Activated T-cell treated with anti-CD3 and anti-CD28 coated beads, Interleukin-2, amount 50 U/mL, for 72 hours (primary cell): Measurements from ENCODE around the gene TOP2B. TPM values are rescaled to one million over a fixed set of nuclear protein-coding genes. Genes with fewer than 3 reads are reported as not detected.

Source experiments
- ATAC-seq, 2 donors: fragments of 150-1000 bp; cut with Tn5 transposase; replicated peaks in 1 of 2; 2 replicates each; pipeline ENCODE4 v1.10.0; 2021; ENCODE audit warnings: moderate library complexity in 2 of 2, mild to moderate bottlenecking in 1 of 2
- DNase-seq, 2 donors: peaks; one replicate each; pipeline ENCODE4 v3.0.0; 2021 to 2022; ENCODE audit warnings: mixed read lengths in 1 of 2
- H3K27ac Mint-ChIP-seq: one replicate; pipeline ENCODE4 v1.8.0; 2022; ENCODE audit warnings: mild to moderate bottlenecking, moderate library complexity, mixed read lengths
- H3K27me3 Mint-ChIP-seq: one replicate; pipeline ENCODE4 v1.8.0; 2022; ENCODE audit warnings: low read depth, mixed read lengths
- H3K36me3 Mint-ChIP-seq, 2 donors: one replicate each; pipeline ENCODE4 v1.8.0; 2022; ENCODE audit warnings: mixed read lengths in 2 of 2, mild to moderate bottlenecking in 1 of 2; ENCODE audit not compliant: insufficient read depth in 2 of 2
- H3K4me1 Mint-ChIP-seq: one replicate; pipeline ENCODE4 v1.8.0; 2022; ENCODE audit warnings: low read depth, mixed read lengths
- H3K4me3 Mint-ChIP-seq, 2 donors: one replicate each; pipeline ENCODE4 v1.8.0; 2022; ENCODE audit warnings: mild to moderate bottlenecking in 2 of 2, mixed read lengths in 2 of 2, moderate library complexity in 2 of 2
- H3K9me3 Mint-ChIP-seq, 2 donors: one replicate each; pipeline ENCODE4 v1.8.0; 2022; ENCODE audit warnings: mixed read lengths in 2 of 2
- total RNA-seq, 2 donors: library from RNA; stranded (reverse); gene quantifications; one replicate each; pipeline ENCODE4 v1.2.3, GENCODE V29; 2022

TOP2B gene
- 100 to 1,000 TPM; 140 to 151 TPM for total RNA-seq

GRCh38 chr3:25664812-25665314 lies at the start of gene TOP2B:
TSS of gene TOP2B (minus strand) at chr3:25664907. CDS start at chr3:25664297, 610 bp downstream.
- Mint-ChIP-seq H3K4me3 (peak within 1 kb of the TSS; percentile 83 to 94), H3K36me3 (peaks cover 8 to 13% of the 10 kb centered on the region in 2 donors), H3K9me3 (no peaks in the 10 kb centered on the region), H3K27ac (peak within 1 kb of the TSS; percentile 93), H3K27me3 (no peaks in the 10 kb centered on the region), H3K4me1 (peaks cover 53% of the 10 kb centered on the region)
- DNase-seq (peak; percentile 95), ATAC-seq (peak; percentile 94)

- ATAC-seq (no peak), DNase-seq (no peak)
- H3K36me3 Mint-ChIP-seq, result peaks cover 2 to 3% of the 10 kb centered on the region in 2 donors
- no peak overlapping the region for H3K4me3 Mint-ChIP-seq
- H3K27me3 Mint-ChIP-seq, result no peaks in the 10 kb centered on the region
- no peak overlapping the region for H3K27ac Mint-ChIP-seq
- peaks cover 0 to 5% of the 10 kb centered on the region in 2 donors for H3K9me3 Mint-ChIP-seq
- no peaks in the 10 kb centered on the region for H3K4me1 Mint-ChIP-seq
These were observed 48.8 kb upstream of the TOP2B start for GRCh38 chr3:25713341-25713985.

- no peak overlapping the region for H3K4me3 Mint-ChIP-seq
- DNase-seq (no peak), ATAC-seq (no peak)
- H3K9me3 Mint-ChIP-seq, result no peaks in the 10 kb centered on the region
- H3K36me3 Mint-ChIP-seq, result no peaks in the 10 kb centered on the region
- no peaks in the 10 kb centered on the region for H3K27me3 Mint-ChIP-seq
- no peaks in the 10 kb centered on the region for H3K4me1 Mint-ChIP-seq
- H3K27ac Mint-ChIP-seq, result no peak overlapping the region
These were observed 46.4 kb upstream of the TOP2B start for GRCh38 chr3:25711090-25711489.

- ATAC-seq (no peak), DNase-seq (no peak)
- H3K9me3 Mint-ChIP-seq, result no peaks in the 10 kb centered on the region
- H3K27ac Mint-ChIP-seq, result no peak overlapping the region
- no peak overlapping the region for H3K4me3 Mint-ChIP-seq
- peaks cover 5% of the 10 kb centered on the region for H3K27me3 Mint-ChIP-seq
- H3K4me1 Mint-ChIP-seq, result no peaks in the 10 kb centered on the region
- no peaks in the 10 kb centered on the region for H3K36me3 Mint-ChIP-seq
These were observed 43.3 kb upstream of the TOP2B start for GRCh38 chr3:25708036-25708435.

- Mint-ChIP-seq H3K4me3 (no peak overlapping the region), H3K27ac (no peak overlapping the region), H3K9me3 (no peaks in the 10 kb centered on the region), H3K36me3 (no peaks in the 10 kb centered on the region), H3K4me1 (no peaks in the 10 kb centered on the region), H3K27me3 (peaks cover 5% of the 10 kb centered on the region)
- ATAC-seq, result no peak
- no peak for DNase-seq
These were observed 42.7 kb upstream of the TOP2B start for GRCh38 chr3:25707268-25707926.

- no peaks in the 10 kb centered on the region for H3K4me1 Mint-ChIP-seq
- H3K36me3 Mint-ChIP-seq, result no peaks in the 10 kb centered on the region
- ATAC-seq (no peak), DNase-seq (no peak)
- no peak overlapping the region for H3K4me3 Mint-ChIP-seq
- H3K27me3 Mint-ChIP-seq, result peaks cover 5% of the 10 kb centered on the region
- no peak overlapping the region for H3K27ac Mint-ChIP-seq
- H3K9me3 Mint-ChIP-seq, result no peaks in the 10 kb centered on the region
These were observed 41.5 kb upstream of the TOP2B start for GRCh38 chr3:25706213-25706612.

GRCh38 chr3:25697553-25697952 lies 32.8 kb upstream of the TOP2B start:
- Mint-ChIP-seq H3K27ac (no peak overlapping the region), H3K36me3 (no peaks in the 10 kb centered on the region), H3K4me3 (no peak overlapping the region), H3K27me3 (no peaks in the 10 kb centered on the region), H3K4me1 (no peaks in the 10 kb centered on the region), H3K9me3 (no peaks in the 10 kb centered on the region)
- ATAC-seq (no peak), DNase-seq (no peak)

GRCh38 chr3:25695731-25696420 lies 31.2 kb upstream of the TOP2B start:
- ATAC-seq (no peak), DNase-seq (no peak)
- no peak overlapping the region for H3K27ac Mint-ChIP-seq
- no peaks in the 10 kb centered on the region for H3K9me3 Mint-ChIP-seq
- H3K27me3 Mint-ChIP-seq, result peaks cover 10% of the 10 kb centered on the region
- H3K4me3 Mint-ChIP-seq, result no peak overlapping the region
- H3K4me1 Mint-ChIP-seq, result no peaks in the 10 kb centered on the region
- no peaks in the 10 kb centered on the region for H3K36me3 Mint-ChIP-seq

- ATAC-seq, result no peak
- Mint-ChIP-seq H3K27me3 (peaks cover 10% of the 10 kb centered on the region), H3K27ac (no peak overlapping the region)
These were observed 28.5 kb upstream of the TOP2B start for GRCh38 chr3:25693238-25693637.

GRCh38 chr3:25692341-25692740 lies 27.6 kb upstream of the TOP2B start:
- no peak overlapping the region for H3K27ac Mint-ChIP-seq
- H3K4me1 Mint-ChIP-seq, result no peaks in the 10 kb centered on the region
- H3K36me3 Mint-ChIP-seq, result no peaks in the 10 kb centered on the region
- H3K4me3 Mint-ChIP-seq, result no peak overlapping the region
- no peaks in the 10 kb centered on the region for H3K9me3 Mint-ChIP-seq
- DNase-seq (no peak), ATAC-seq (no peak)
- H3K27me3 Mint-ChIP-seq, result peaks cover 10% of the 10 kb centered on the region

More at GRCh38 chr3:25693238-25693637, 28.5 kb upstream of the TOP2B start:
- DNase-seq, result no peak
- Mint-ChIP-seq H3K4me3 (no peak overlapping the region), H3K9me3 (no peaks in the 10 kb centered on the region), H3K36me3 (no peaks in the 10 kb centered on the region), H3K4me1 (no peaks in the 10 kb centered on the region)

- no peaks in the 10 kb centered on the region for H3K4me1 Mint-ChIP-seq
- DNase-seq (no peak), ATAC-seq (no peak)
- no peaks in the 10 kb centered on the region for H3K9me3 Mint-ChIP-seq
- H3K27me3 Mint-ChIP-seq, result peaks cover 10% of the 10 kb centered on the region
- no peak overlapping the region for H3K4me3 Mint-ChIP-seq
- H3K27ac Mint-ChIP-seq, result no peak overlapping the region
- no peaks in the 10 kb centered on the region for H3K36me3 Mint-ChIP-seq
These were observed 26.2 kb upstream of the TOP2B start for GRCh38 chr3:25690768-25691533.

- DNase-seq (no peak), ATAC-seq (no peak)
- H3K27ac Mint-ChIP-seq, result no peak overlapping the region
- H3K4me3 Mint-ChIP-seq, result no peak overlapping the region
- peaks cover 10% of the 10 kb centered on the region for H3K27me3 Mint-ChIP-seq
- H3K9me3 Mint-ChIP-seq, result no peaks in the 10 kb centered on the region
- no peaks in the 10 kb centered on the region for H3K4me1 Mint-ChIP-seq
- H3K36me3 Mint-ChIP-seq, result no peaks in the 10 kb centered on the region
These were observed 24.5 kb upstream of the TOP2B start for GRCh38 chr3:25689226-25689625.

GRCh38 chr3:25687742-25688141 lies 23.0 kb upstream of the TOP2B start:
- H3K9me3 Mint-ChIP-seq, result no peaks in the 10 kb centered on the region
- no peaks in the 10 kb centered on the region for H3K4me1 Mint-ChIP-seq
- H3K27ac Mint-ChIP-seq, result no peak overlapping the region
- H3K27me3 Mint-ChIP-seq, result peaks cover 10% of the 10 kb centered on the region
- no peak overlapping the region for H3K4me3 Mint-ChIP-seq
- H3K36me3 Mint-ChIP-seq, result no peaks in the 10 kb centered on the region
- no peak for ATAC-seq
- no peak for DNase-seq
